ENCODE data around the gene PIK3R4.
A peak's percentile ranks its signal among the peaks of the same experiment; 100 is the strongest.

Gene PIK3R4

GRCh38 chr3:130746246-130747039 lies at the start of gene PIK3R4:
PIK3R4 (minus strand) TSS chr3:130746829; CDS start chr3:130745218, 1,611 bp downstream.
- DNase-seq: peak; percentile 93 to 99 (median 97)
- intact Hi-C loops (cut with DNase I): loop anchor here (2.0 kb wide), 1 partner anchor 146 kb away; no protein-coding TSS in a partner anchor

- DNase-seq: no peak
- intact Hi-C loops (cut with DNase I): no loop called here
These were observed 48.8 kb upstream of the PIK3R4 start for GRCh38 chr3:130795396-130795795.

DNA sequence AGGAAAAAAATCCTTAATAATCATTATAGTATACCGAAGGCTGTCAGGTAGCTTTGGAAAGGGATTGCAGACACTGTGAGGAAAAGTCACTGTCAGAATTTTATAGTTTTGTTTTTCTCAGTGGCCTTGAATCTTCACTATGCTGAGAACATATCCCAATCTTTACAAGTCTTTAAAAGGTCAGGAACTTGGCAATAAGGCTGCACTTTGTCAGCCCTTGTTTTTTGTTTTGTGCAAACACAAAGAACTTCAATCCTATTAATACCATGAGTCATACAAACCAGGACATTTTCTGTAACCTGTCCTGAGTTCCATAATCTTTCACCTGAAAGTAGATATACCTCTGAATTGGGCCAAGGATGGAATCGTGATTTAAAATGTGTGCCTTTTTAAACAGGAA lies 45.6 kb upstream of the PIK3R4 start:
- no peak for DNase-seq
- intact Hi-C loops (cut with DNase I): no loop called here

- intact Hi-C loops (cut with DNase I): no loop called here
- DNase-seq: no peak
These were observed 43.2 kb upstream of the PIK3R4 start for GRCh38 chr3:130789782-130790322.

DNA sequence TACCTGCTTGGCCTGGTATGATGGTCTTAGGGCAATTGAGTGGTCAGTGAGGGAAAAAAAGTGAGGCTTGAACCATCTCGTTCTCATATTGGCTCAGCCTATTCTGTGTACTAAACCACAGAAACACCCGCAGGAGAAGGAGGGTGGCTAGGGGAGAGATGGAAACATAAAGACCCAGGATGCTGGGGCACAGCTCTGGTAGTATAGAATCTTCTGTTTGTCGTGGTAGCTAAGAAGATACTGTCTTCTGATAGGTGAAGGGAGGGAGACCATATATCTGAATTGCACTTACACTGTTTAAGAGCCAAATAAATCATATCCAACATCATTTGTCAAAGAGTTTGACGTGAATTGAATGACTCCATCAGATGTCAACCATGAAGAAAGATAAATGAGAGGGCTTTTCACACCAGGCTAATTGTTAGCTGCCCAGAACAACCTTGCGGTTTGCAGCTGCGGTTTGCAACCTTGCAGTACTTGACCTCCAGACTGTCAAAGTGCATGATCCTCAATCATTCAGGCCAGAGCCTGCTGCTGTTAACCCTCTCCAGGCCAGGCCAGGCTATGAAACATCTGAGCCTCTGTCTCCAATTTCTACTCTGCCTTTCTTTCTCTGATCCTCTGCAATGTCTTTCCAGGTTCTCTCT lies 40.9 kb upstream of the PIK3R4 start:
- intact Hi-C loops (cut with DNase I): no loop called here
- DNase-seq: no peak

GRCh38 chr3:130786306-130786705 lies 39.7 kb upstream of the PIK3R4 start:
- no peak for DNase-seq
- intact Hi-C loops (cut with DNase I): no loop called here

DNA sequence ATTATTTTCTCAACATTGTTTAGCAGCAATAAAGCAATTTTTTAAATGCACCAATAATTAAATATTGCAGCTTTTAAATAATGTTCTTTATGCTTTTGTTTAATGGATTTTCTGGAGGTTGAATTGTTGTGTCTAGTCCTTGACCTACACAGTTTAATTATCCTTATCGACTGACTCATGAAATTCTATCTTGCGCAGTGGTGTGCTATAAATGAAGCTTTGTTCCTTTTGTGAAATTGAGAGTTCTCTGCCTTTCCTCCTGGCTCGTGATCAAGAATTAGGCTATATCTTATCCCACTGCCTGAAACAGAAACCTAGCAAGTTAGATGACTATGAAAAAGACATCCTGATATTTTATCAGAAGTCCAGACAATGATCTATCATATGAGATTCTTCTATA lies 37.0 kb upstream of the PIK3R4 start:
- intact Hi-C loops (cut with DNase I): no loop called here
- DNase-seq: no peak

DNA sequence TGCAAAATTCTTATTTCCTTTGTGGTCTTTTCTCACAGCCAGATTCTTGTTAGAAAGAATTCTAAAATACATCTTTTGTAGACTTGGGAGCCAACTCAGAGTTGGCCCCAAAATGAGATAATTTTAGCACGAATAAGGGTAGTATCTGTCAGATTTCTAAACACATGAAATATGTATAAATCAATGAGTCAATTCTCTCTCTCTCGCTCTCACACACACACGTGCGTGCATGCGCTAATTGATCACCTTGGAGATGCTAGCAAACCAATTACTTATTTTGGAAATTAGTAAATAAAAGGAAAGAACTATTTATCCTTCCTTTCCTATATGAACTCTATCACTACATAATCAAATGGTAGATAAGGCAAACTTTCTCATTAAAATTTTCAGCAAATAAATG lies 32.9 kb upstream of the PIK3R4 start:
- intact Hi-C loops (cut with DNase I): no loop called here
- no peak for DNase-seq

- no peak for DNase-seq
- intact Hi-C loops (cut with DNase I): no loop called here
These were observed 32.4 kb upstream of the PIK3R4 start for GRCh38 chr3:130779031-130779430.

- intact Hi-C loops (cut with DNase I): no loop called here
- peak in 2 of 10 donors; percentile 7 to 72 for DNase-seq
These were observed 26.7 kb upstream of the PIK3R4 start for GRCh38 chr3:130773366-130773765.

GRCh38 chr3:130772129-130772528 lies 25.5 kb upstream of the PIK3R4 start:
- intact Hi-C loops (cut with DNase I): no loop called here
- no peak for DNase-seq

- no peak for DNase-seq
- intact Hi-C loops (cut with DNase I): no loop called here
These were observed 24.0 kb upstream of the PIK3R4 start for GRCh38 chr3:130770644-130771043.

GRCh38 chr3:130761730-130762311 lies 15.2 kb upstream of the PIK3R4 start:
- no peak for DNase-seq
- intact Hi-C loops (cut with DNase I): no loop called here

- no peak for DNase-seq
- intact Hi-C loops (cut with DNase I): no loop called here
These were observed 14.3 kb upstream of the PIK3R4 start for GRCh38 chr3:130760922-130761321.

DNA sequence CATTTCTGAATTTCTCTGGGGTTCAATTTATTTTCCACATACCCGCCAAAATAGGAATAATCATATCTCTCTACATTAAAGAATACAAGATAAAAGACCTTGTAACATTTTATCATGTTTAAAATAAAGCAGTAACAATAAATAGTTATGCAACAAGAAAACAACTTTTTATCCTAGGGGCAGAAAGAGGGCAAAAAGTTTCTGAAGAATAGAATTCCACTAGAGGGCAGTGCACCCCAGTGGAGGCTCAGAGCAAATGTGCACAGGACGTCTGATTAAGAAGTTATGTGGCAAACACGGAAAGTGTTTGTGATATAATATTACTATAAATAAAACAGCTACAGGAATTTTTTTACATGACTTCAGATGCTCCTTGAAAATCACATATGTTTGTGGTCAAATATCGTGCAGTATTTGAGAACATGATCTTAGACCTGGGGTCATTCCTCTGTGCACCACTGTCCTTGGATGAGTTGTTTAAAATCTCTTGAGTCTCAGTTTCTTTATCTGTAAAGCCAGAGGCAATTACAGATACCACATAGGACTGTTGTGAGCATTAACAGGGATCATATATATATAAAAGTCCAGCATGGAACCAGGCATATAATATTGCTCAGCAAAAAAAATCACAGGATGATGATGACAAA lies 13.2 kb upstream of the PIK3R4 start:
- intact Hi-C loops (cut with DNase I): loop anchor here (1.0 kb wide), 1 partner anchor 133 kb away; no protein-coding TSS in a partner anchor
- DNase-seq: peak in 6 of 10 donors; percentile 14 to 83 (median 32)

DNA sequence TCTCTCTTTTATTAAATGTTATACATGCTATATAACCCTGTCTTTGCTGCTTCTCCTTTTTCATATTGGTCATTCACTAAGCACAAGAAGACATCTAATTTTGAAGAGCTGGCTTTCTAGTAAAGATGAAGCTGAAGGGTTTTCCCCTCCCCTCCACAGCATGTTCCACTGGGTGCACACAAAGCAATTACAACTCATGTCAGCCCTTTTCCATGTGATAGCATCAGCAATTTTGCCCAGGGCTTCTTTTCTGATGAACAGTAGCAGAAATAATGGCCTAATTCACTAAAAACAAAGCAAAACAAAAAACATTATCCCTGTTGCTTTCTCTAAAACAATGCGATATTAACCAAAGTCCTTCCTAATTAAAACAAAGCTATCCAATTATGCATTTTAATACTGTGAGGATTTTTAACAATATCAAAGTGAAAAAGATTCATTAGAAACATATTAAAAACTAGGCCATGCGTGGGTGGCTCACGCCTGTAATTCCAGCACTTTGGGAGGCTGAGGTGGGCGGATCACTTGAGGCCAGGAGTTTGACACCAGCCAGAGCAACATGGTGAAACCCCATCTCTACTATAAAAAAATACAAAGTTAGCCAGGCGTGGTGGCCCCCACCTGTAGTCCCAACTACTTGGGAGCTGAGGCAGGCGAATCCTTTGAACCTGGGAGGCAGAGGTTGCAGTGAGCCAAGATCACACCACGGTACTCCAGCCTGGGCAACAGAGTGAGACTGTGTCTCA lies 12.2 kb upstream of the PIK3R4 start:
- intact Hi-C loops (cut with DNase I): loop anchor here (1.0 kb wide), 1 partner anchor 135 kb away; no protein-coding TSS in a partner anchor
- DNase-seq: no peak

DNA sequence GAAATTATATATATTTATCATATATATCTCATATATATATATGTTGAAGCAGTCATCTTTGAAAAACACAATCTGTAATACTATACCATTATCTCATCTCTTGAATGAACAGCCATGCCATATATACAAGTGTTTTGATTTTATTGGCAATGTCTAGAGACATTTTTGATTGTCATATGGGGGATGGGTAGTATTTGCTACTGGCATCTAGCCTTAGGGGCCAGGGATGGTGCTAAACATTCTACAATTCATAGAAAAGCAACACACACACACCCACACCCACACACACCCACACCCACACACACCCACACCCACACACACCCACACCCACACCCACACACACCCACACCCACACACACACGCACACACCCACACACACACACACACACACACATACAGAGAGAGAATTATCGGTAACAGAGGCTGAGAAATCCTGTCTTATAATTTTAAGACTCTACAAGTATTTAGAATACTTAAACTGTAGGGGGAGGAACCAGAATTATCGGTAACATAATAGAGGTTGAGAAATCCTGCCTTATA lies 11.1 kb upstream of the PIK3R4 start:
- no peak for DNase-seq
- intact Hi-C loops (cut with DNase I): no loop called here

DNA sequence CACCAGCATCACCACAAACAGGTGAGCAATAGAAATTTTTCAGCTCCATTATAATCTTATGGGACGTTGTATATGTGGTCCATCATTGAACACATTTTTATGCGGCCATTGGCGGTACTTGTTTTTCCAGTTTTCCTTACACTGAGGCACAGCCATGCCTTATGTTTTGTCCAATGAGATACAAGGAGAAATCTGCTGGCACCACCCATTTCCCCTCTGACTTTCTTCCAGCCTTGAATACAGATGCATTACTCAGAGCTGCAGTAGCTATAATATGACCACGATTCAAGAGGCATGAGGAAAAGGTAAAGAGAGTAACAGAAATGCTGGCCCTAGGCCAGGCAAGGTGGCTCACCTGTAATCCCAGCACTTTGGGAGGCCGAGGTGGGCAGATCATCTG lies 9.0 kb upstream of the PIK3R4 start:
- no peak for DNase-seq
- intact Hi-C loops (cut with DNase I): no loop called here

- intact Hi-C loops (cut with DNase I): no loop called here
- no peak for DNase-seq
These were observed 2.4 kb upstream of the PIK3R4 start for GRCh38 chr3:130748981-130749380.

GRCh38 chr3:130748467-130748861 lies 1.8 kb upstream of the PIK3R4 start:
- no peak for DNase-seq
- intact Hi-C loops (cut with DNase I): no loop called here
